H1 (cell line): ENCODE results near the gene EN2. TPM values are rescaled to one million over a fixed set of nuclear protein-coding genes. Genes with fewer than 3 reads are reported as not detected.

Experiments
- CTCF ChIA-PET: fragments of 300-600 bp; sonication (Branson Sonifier 250); formaldehyde crosslinking; loops from one replicate; lab custom pipeline; 2021; ENCODE audit not compliant: partially characterized antibody; lab: Charles Lee
- POLR2A ChIA-PET: fragments of 300-600 bp; sonication (Branson Sonifier 250); formaldehyde crosslinking; loops from one replicate; lab custom pipeline; 2021; ENCODE audit warnings: inconsistent platforms; ENCODE audit not compliant: partially characterized antibody; lab: Charles Lee
- DNase-seq, 2 experiments: peaks; one replicate each; pipeline versions ENCODE4 v3.0.0 to v3.0.0-alpha.2; 2010 to 2022; ENCODE audit warnings: low spot score in 2 of 2, low read depth in 1 of 2, mixed read lengths in 1 of 2
- FAIRE-seq: peaks from 2 replicates; lab custom pipeline; 2011; peaks lifted over from hg19 to GRCh38; lab: Jason Lieb, UNC
- H2AFZ ChIP-seq: 2 replicates; pipeline ENCODE4 v1.8.1; 2012; ENCODE audit warnings: low read length, inconsistent platforms
- H2AK5ac ChIP-seq: 2 replicates; pipeline ENCODE4 v1.6.1; 2013; ENCODE audit warnings: low read depth, low read length
- H2BK120ac ChIP-seq: replicated peaks from 2 replicates; pipeline ENCODE3; 2013; ENCODE audit warnings: low read depth, low read length, inconsistent platforms
- H2BK12ac ChIP-seq: 2 replicates; pipeline ENCODE4 v1.6.1; 2013; ENCODE audit warnings: low read depth, low read length
- H2BK15ac ChIP-seq: 2 replicates; pipeline ENCODE4 v1.6.1; 2013; ENCODE audit warnings: low read length
- H2BK20ac ChIP-seq: 2 replicates; pipeline ENCODE4 v1.6.1; 2013; ENCODE audit warnings: low read length
- H2BK5ac ChIP-seq: 2 replicates; pipeline ENCODE4 v1.6.1; 2013; ENCODE audit warnings: low read depth, low read length
- H3K14ac ChIP-seq: 2 replicates; pipeline ENCODE4 v1.6.1; 2013; ENCODE audit warnings: inconsistent platforms; ENCODE audit not compliant: insufficient read length
- H3K18ac ChIP-seq: 2 replicates; pipeline ENCODE4 v1.6.1; 2013; ENCODE audit warnings: low read length; ENCODE audit errors: extremely low read depth
- H3K23ac ChIP-seq: 2 replicates; pipeline ENCODE4 v1.6.1; 2013; ENCODE audit warnings: inconsistent platforms; ENCODE audit not compliant: insufficient read length
- H3K23me2 ChIP-seq: 2 replicates; pipeline ENCODE4 v1.6.1; 2013; ENCODE audit warnings: low read depth, low read length
- H3K27ac ChIP-seq: 2 replicates; pipeline ENCODE4 v1.6.1; 2011; ENCODE audit warnings: low read depth, low read length, inconsistent platforms
- H3K27me3 ChIP-seq, 4 experiments: replicated peaks in 1 of 4; 1 replicate in 1 of 4; 2 replicates in 3 of 4; pipeline versions ENCODE4 v1.6.1 to v1.8.1; 2011 to 2013; ENCODE audit warnings: low read length in 3 of 4, mild to moderate bottlenecking in 3 of 4, inconsistent platforms in 2 of 4, mixed read lengths in 2 of 4, moderate library complexity in 1 of 4; ENCODE audit not compliant: control insufficient read depth in 3 of 4, insufficient read depth in 3 of 4; ENCODE audit errors: extremely low read depth in 1 of 4
- H3K36me3 ChIP-seq, 4 experiments: 2 replicates each; pipeline versions ENCODE4 v1.6.1 to v1.8.1; 2011 to 2013; ENCODE audit warnings: mild to moderate bottlenecking in 4 of 4, low read length in 3 of 4, moderate library complexity in 2 of 4, control low read depth in 1 of 4, inconsistent platforms in 1 of 4; ENCODE audit not compliant: insufficient read depth in 4 of 4, control insufficient read depth in 2 of 4
- H3K4ac ChIP-seq: replicated peaks from 2 replicates; pipeline ENCODE3; 2013; ENCODE audit warnings: low read length, low read depth, mixed read lengths, inconsistent platforms; ENCODE audit not compliant: insufficient read length
- H3K4me1 ChIP-seq, 4 experiments: replicated peaks in 1 of 4; 1 replicate in 1 of 4; 2 replicates in 3 of 4; pipeline versions ENCODE4 v1.6.1 to v1.8.1; 2011 to 2013; ENCODE audit warnings: low read length in 3 of 4, inconsistent platforms in 2 of 4, mixed read lengths in 1 of 4; ENCODE audit not compliant: insufficient read depth in 4 of 4, control insufficient read depth in 3 of 4
- H3K4me2 ChIP-seq, 2 experiments: 2 replicates each; pipeline versions ENCODE4 v1.6.1 to v1.8.1; 2011 to 2013; ENCODE audit warnings: low read depth in 2 of 2, low read length in 2 of 2, control low read depth in 1 of 2, inconsistent platforms in 1 of 2, mild to moderate bottlenecking in 1 of 2; ENCODE audit not compliant: insufficient read depth in 1 of 2
- H3K4me3 ChIP-seq, 4 experiments: fragments of 200-600, 300-600 bp in 1 of 4; sonication (generic), shearing (Covaris generic), sonication (Bioruptor Twin) in 1 of 4; 2 replicates each; pipeline versions ENCODE4 v1.5.1 to v1.8.1; 2011 to 2016; ENCODE audit warnings: low read length in 4 of 4, low read depth in 3 of 4, control low read depth in 2 of 4, inconsistent platforms in 2 of 4, mild to moderate bottlenecking in 2 of 4, mixed read lengths in 1 of 4, moderate library complexity in 1 of 4; ENCODE audit not compliant: insufficient read depth in 2 of 4; ENCODE audit errors: extremely low read depth in 1 of 4
- H3K56ac ChIP-seq: replicated peaks from 2 replicates; pipeline ENCODE3; 2013; ENCODE audit warnings: low read depth, mild to moderate bottlenecking, mixed read lengths, low read length, inconsistent platforms; ENCODE audit not compliant: insufficient read length
- H3K79me1 ChIP-seq: 2 replicates; pipeline ENCODE4 v1.6.1; 2013; ENCODE audit warnings: low read depth, low read length, control low read depth
- H3K79me2 ChIP-seq, 2 experiments: 2 replicates each; pipeline versions ENCODE4 v1.6.1 to v1.8.1; 2012 to 2013; ENCODE audit warnings: low read length in 2 of 2, mild to moderate bottlenecking in 2 of 2, inconsistent platforms in 1 of 2; ENCODE audit not compliant: insufficient read depth in 2 of 2, control insufficient read depth in 1 of 2
- H3K9ac ChIP-seq, 4 experiments: replicated peaks in 1 of 4; 1 replicate in 1 of 4; 2 replicates in 3 of 4; pipeline versions ENCODE4 v1.6.1 to v1.8.1; 2011 to 2013; ENCODE audit warnings: low read depth in 3 of 4, low read length in 3 of 4, control low read depth in 2 of 4, mild to moderate bottlenecking in 2 of 4, moderate library complexity in 2 of 4, inconsistent platforms in 1 of 4; ENCODE audit errors: extremely low read depth in 1 of 4
- H3K9me3 ChIP-seq, 2 experiments: 2 replicates each; pipeline versions ENCODE4 v1.6.1 to v1.8.1; 2012 to 2013; ENCODE audit warnings: mild to moderate bottlenecking in 2 of 2, moderate library complexity in 2 of 2, control low read depth in 1 of 2, inconsistent platforms in 1 of 2, low read depth in 1 of 2, low read length in 1 of 2, mixed read lengths in 1 of 2; ENCODE audit not compliant: insufficient read depth in 2 of 2
- H4K20me1 ChIP-seq, 2 experiments: replicated peaks in 1 of 2; 2 replicates each; pipeline versions ENCODE3 to v1.8.1; 2011 to 2013; ENCODE audit warnings: inconsistent platforms in 2 of 2, low read length in 2 of 2, mild to moderate bottlenecking in 1 of 2; ENCODE audit not compliant: insufficient read depth in 2 of 2, control insufficient read depth in 1 of 2
- H4K5ac ChIP-seq: 2 replicates; pipeline ENCODE4 v1.6.1; 2013; ENCODE audit warnings: low read length, low read depth, mixed read lengths, inconsistent platforms; ENCODE audit not compliant: insufficient read length
- H4K8ac ChIP-seq: 2 replicates; pipeline ENCODE4 v1.8.0; 2013; ENCODE audit warnings: mild to moderate bottlenecking, moderate library complexity, low read length, inconsistent platforms; ENCODE audit not compliant: insufficient read depth; ENCODE audit errors: extremely low read depth
- H4K91ac ChIP-seq: replicated peaks from 2 replicates; pipeline ENCODE3; 2013; ENCODE audit warnings: low read length, mixed read lengths, inconsistent platforms; ENCODE audit not compliant: insufficient read length
- CHD1 ChIP-seq: IDR thresholded peaks from 2 replicates; pipeline ENCODE4 v1.6.1; 2012; ENCODE audit warnings: low read depth, low read length, improper control_type of control experiment
- JUND ChIP-seq: IDR thresholded peaks from 2 replicates; pipeline ENCODE4 v1.6.1; 2011; ENCODE audit warnings: mild to moderate bottlenecking, improper control_type of control experiment, low read length
- WGBS, 2 experiments: shearing (Covaris generic) in 1 of 2; methylation state at CpG; one replicate each; pipeline versions ENCODE4 v1.1.6 to v1.1.7; 2013 to 2015; ENCODE audit warnings: low lambda C conversion rate in 2 of 2, mixed read lengths in 2 of 2, inconsistent platforms in 1 of 2, low coverage in 1 of 2, missing lambda C conversion rate in 1 of 2; ENCODE audit not compliant: insufficient replicate concordance in 2 of 2, insufficient coverage in 1 of 2, insufficient read length in 1 of 2; ENCODE audit errors: extremely low coverage in 1 of 2, missing lambda C conversion rate in 1 of 2; 5-methylcytosine and 5-hydroxymethylcytosine counted together
- polyA plus RNA-seq, 7 experiments: library from polyadenylated mRNA; depleted of rRNA in 3 of 7; stranded (reverse) in 5 of 7; unstranded in 2 of 7; fragments of >200 nt in 5 of 7; fragments of 200-250 nt in 2 of 7; gene quantifications; 1 replicate in 5 of 7; 2 replicates in 1 of 7; 4 replicates in 1 of 7; pipeline versions ENCODE4 v1.2.1 to v1.2.3, GENCODE V29; 2011 to 2013; ENCODE audit warnings: missing spikeins in 2 of 7, mixed read lengths in 2 of 7
- total RNA-seq: library from RNA; stranded (reverse); fragmentation: NEBNext Ultra II Directional; extraction: Animal tissue kit (Norgen Biotek cat#: 25700); gene quantifications from 2 replicates; pipeline ENCODE4 v1.2.1, GENCODE V29; 2021

Gene EN2
- total and polyA plus RNA-seq, 2 of the 8 experiments (the other 6 are each of a cell fraction or from before 2014, with no cell fraction given), result not detected

GRCh38 chr7:155429651-155430050 is 28.3 kb upstream of the EN2 start:
- Histone ChIP-seq H2BK120ac (no peak overlapping the region), H3K4me3 (no peak overlapping the region), H3K56ac (no peak overlapping the region), H3K18ac (no peak overlapping the region), H3K9me3 (no peaks in the 10 kb centered on the region), H2AK5ac (no peak overlapping the region), H2AFZ (no peak overlapping the region), H4K5ac (no peak overlapping the region), H2BK20ac (no peak overlapping the region), H3K79me1 (no peaks in the 10 kb centered on the region), H4K8ac (no peak overlapping the region), H3K4ac (no peak overlapping the region), H3K23me2 (no peaks in the 10 kb centered on the region), H3K4me2 (no peak overlapping the region), H3K27me3 (no peaks in the 10 kb centered on the region), H2BK5ac (no peak overlapping the region), H4K91ac (no peak overlapping the region), H4K20me1 (no peaks in the 10 kb centered on the region), H3K36me3 (no peaks in the 10 kb centered on the region), H3K79me2 (no peaks in the 10 kb centered on the region), H2BK12ac (0 out of 2 replicates have a peak overlapping the region, but pooled peaks have one; percentile 63), H3K14ac (no peak overlapping the region), H3K9ac (no peak overlapping the region), H3K27ac (no peak overlapping the region), H3K23ac (no peak overlapping the region), H2BK15ac (no peak overlapping the region), H3K4me1 (no peaks in the 10 kb centered on the region)
- ChIA-PET POLR2A (no interaction called here), CTCF (interaction anchor here (1.0 to 1.9 kb wide), 2 partner anchors 16 kb away, joined by 3 to 6 read pairs; no protein-coding TSS in a partner anchor)
- no peak for DNase-seq
- no peak for FAIRE-seq
- WGBS, 2 experiments, result 90% methylated on average over 6 of the region's 6 CpGs; no CpG with 5 or more reads in 1 of the 2 experiments
- no peak for TF ChIP-seq JUND
- TF ChIP-seq CHD1, result no peak
